Hepatocyte (in vitro differentiated cells): ENCODE results near the gene RGS17.

Experiments
- EZH2 ChIP-seq: fragments of 200-600 bp; sonication (generic); IDR thresholded peaks from 2 replicates; pipeline ENCODE4 v1.6.1; 2016; ENCODE audit warnings: antibody characterized with exemption, mild to moderate bottlenecking, borderline replicate concordance
- EZH2phosphoT487 ChIP-seq: fragments of 200-600 bp; sonication (generic); IDR thresholded peaks from one replicate; pipeline ENCODE4 v1.6.1; 2018; ENCODE audit warnings: antibody characterized with exemption, mild to moderate bottlenecking, low read depth, moderate library complexity; ENCODE audit not compliant: unreplicated experiment, severe bottlenecking
- TF ChIP-seq, protein P1 (sequence below): fragments of 200-600 bp; sonication (generic); IDR thresholded peaks from 2 replicates; pipeline ENCODE4 v1.5.1; 2016; ENCODE audit warnings: antibody characterized with exemption, mild to moderate bottlenecking; ENCODE audit not compliant: poor library complexity

DNA sequence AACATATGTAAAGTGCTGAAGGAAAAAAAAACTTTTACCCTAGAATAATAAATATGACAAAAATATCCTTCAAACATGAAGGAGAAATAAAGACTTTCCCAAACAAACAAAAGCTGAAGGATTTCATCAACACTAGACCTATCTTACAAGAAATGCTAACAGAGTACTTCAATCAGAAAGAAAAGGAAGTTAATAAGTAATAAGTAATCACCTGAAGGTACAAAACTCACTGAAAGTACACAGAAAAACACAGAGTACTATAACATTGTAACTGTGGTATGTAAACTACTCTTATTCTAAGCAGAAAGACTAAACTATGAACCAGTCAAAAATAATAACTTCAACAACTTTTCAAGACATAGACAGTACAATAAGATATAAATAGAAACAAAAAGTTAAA is 67.1 kb downstream of the RGS17 start:
- TF ChIP-seq, protein P1, sequence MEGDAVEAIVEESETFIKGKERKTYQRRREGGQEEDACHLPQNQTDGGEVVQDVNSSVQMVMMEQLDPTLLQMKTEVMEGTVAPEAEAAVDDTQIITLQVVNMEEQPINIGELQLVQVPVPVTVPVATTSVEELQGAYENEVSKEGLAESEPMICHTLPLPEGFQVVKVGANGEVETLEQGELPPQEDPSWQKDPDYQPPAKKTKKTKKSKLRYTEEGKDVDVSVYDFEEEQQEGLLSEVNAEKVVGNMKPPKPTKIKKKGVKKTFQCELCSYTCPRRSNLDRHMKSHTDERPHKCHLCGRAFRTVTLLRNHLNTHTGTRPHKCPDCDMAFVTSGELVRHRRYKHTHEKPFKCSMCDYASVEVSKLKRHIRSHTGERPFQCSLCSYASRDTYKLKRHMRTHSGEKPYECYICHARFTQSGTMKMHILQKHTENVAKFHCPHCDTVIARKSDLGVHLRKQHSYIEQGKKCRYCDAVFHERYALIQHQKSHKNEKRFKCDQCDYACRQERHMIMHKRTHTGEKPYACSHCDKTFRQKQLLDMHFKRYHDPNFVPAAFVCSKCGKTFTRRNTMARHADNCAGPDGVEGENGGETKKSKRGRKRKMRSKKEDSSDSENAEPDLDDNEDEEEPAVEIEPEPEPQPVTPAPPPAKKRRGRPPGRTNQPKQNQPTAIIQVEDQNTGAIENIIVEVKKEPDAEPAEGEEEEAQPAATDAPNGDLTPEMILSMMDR = no peak
- TF ChIP-seq EZH2 (no peak), EZH2phosphoT487 (no peak)
